ENCODE measurements around the gene TRAM2. TPM values are rescaled to one million over a fixed set of nuclear protein-coding genes. Genes with fewer than 3 reads are reported as not detected.

TRAM2 gene
- total RNA-seq, 1 experiment from 2014 or later: 21.2 TPM

- H3K4me2 ChIP-seq (ENCODE audit: insufficient read depth, insufficient read length, low read length): no peak overlapping the region
These were observed 11.8 kb upstream of the TRAM2 start for GRCh38 chr6:52588710-52589091.

More at GRCh38 chr6:52588710-52589091, 11.8 kb upstream of the TRAM2 start:
- peak overlapping the region in 1 of 2 experiments; percentile 45; a peak in 2 of 5 replicates for H3K4me3 Mint-ChIP-seq
- Histone ChIP-seq H4K8ac (replicated peaks; ENCODE audit: insufficient read length, low read depth, low read length) (no peak overlapping the region), H3T11ph (ENCODE audit: low read length) (no peak overlapping the region), H4K20me1 (ENCODE audit: control insufficient read depth, insufficient read depth, insufficient read length) (no peaks in the 10 kb centered on the region), H2BK5ac (ENCODE audit: insufficient read length, low read length) (no peak overlapping the region), H3K23me2 (ENCODE audit: insufficient read length, low read depth, low read length, poor library complexity, severe bottlenecking) (no peaks in the 10 kb centered on the region), H2BK20ac (ENCODE audit: low read depth, low read length, poor library complexity, severe bottlenecking) (no peak overlapping the region), H4K91ac (ENCODE audit: insufficient read length, low read depth, low read length) (no peak overlapping the region), H2AFZ (ENCODE audit: low read length) (no peak overlapping the region), H3K4me1 (ENCODE audit: insufficient read depth, low read length) (no peaks in the 10 kb centered on the region), H3K14ac (ENCODE audit: insufficient read depth, low read length) (no peak overlapping the region), H3K9me3 (ENCODE audit: control insufficient read depth, low read depth, low read length) (no peaks in the 10 kb centered on the region), H3K27ac (ENCODE audit: insufficient read length, low read depth, low read length) (no peak overlapping the region), H4K5ac (ENCODE audit: insufficient read length, low read depth, low read length) (no peak overlapping the region), H2BK15ac (ENCODE audit: low read depth, low read length) (no peak overlapping the region), H2AK5ac (ENCODE audit: insufficient read length, low read length) (no peak overlapping the region), H3K79me1 (ENCODE audit: insufficient read depth, low read depth, low read length, poor library complexity, severe bottlenecking) (no peaks in the 10 kb centered on the region), H3K79me2 (ENCODE audit: insufficient read depth, low read length) (no peaks in the 10 kb centered on the region), H3K18ac (ENCODE audit: insufficient read length, low read depth, low read length) (no peak overlapping the region), H3K56ac (ENCODE audit: insufficient read length, low read depth, low read length) (no peak overlapping the region), H3K23ac (ENCODE audit: insufficient read length, low read depth, low read length) (no peak overlapping the region), H2BK120ac (ENCODE audit: low read depth, low read length, poor library complexity, severe bottlenecking) (no peak overlapping the region), H3K4ac (ENCODE audit: low read depth, low read length) (no peak overlapping the region), H3K27me3 (ENCODE audit: insufficient read depth, low read length) (no peaks in the 10 kb centered on the region; the same call in 1 of the 2 replicates), H3K9ac (ENCODE audit: extremely low read depth, insufficient read length, low read length) (no peak overlapping the region), H2BK12ac (ENCODE audit: insufficient read length, low read depth, low read length) (no peak overlapping the region)
- no peaks in the 10 kb centered on the region for H3K9me3 Mint-ChIP-seq
- peaks cover 14% of the 10 kb centered on the region in 2 experiments for H3K4me1 Mint-ChIP-seq
- WGBS (ENCODE audit: extremely low coverage, insufficient read length, low lambda C conversion rate): no CpG with 5 or more reads among the region's 1 CpG
- H3K36me3 Mint-ChIP-seq (ENCODE audit: insufficient read depth in 1 of 3, low read depth in 3 of 3): no peaks in the 10 kb centered on the region
- no peaks in the 10 kb centered on the region for H3K27me3 Mint-ChIP-seq (ENCODE audit: low read depth)
- no peak for DNase-seq
- H3K27ac Mint-ChIP-seq: peak overlapping the region; percentile 50 to 85 (median 53); a peak in 5 of 7 replicates
- TF ChIP-seq CTCF (conservative IDR thresholded peaks at IDR 0.05): no peak

Measured in H9 (cell line).